Measurements from ENCODE around the gene DCAF16. TPM values are rescaled to one million over a fixed set of nuclear protein-coding genes. Genes with fewer than 3 reads are reported as not detected.

The DCAF16 gene
- total and polyA plus RNA-seq, 2 donors, result 16.3 to 46.7 TPM

- no peak for DNase-seq (ENCODE audit: extremely low spot score)
- peak overlapping the region; percentile 89 for H3K4me3 ChIP-seq (ENCODE audit: low read depth, low read length)
- no peaks in the 10 kb centered on the region for H3K4me1 ChIP-seq (ENCODE audit: insufficient read depth)
- peak overlapping the region; percentile 84 for H3K27ac ChIP-seq (ENCODE audit: low read depth)
- H3K36me3 ChIP-seq (ENCODE audit: insufficient read depth), result no peaks in the 10 kb centered on the region
- 2% methylated on average over 7 of the region's 7 CpGs for WGBS
Measured at GRCh38 chr4:17809667-17810066, 890 bp downstream of the DCAF16 start.

- Histone ChIP-seq H3K4me1 (ENCODE audit: insufficient read depth) (no peaks in the 10 kb centered on the region), H3K27ac (ENCODE audit: low read depth) (no peak overlapping the region), H3K4me3 (ENCODE audit: low read depth, low read length) (peak overlapping the region; percentile 18), H3K36me3 (ENCODE audit: insufficient read depth) (no peaks in the 10 kb centered on the region)
- 23% methylated on average over 6 of the region's 6 CpGs for WGBS
- no peak for DNase-seq (ENCODE audit: extremely low spot score)
Measured at GRCh38 chr4:17807446-17807845, 3.1 kb downstream of the DCAF16 start.

GRCh38 chr4:17805580-17806155, 4.9 kb downstream of the DCAF16 start:
- Histone ChIP-seq H3K4me1 (ENCODE audit: insufficient read depth) (no peaks in the 10 kb centered on the region), H3K36me3 (ENCODE audit: insufficient read depth) (no peaks in the 10 kb centered on the region), H3K27ac (ENCODE audit: low read depth) (no peak overlapping the region), H3K4me3 (ENCODE audit: low read depth, low read length) (no peak overlapping the region)
- WGBS, result 86% methylated on average over 3 of the region's 3 CpGs
- no peak for DNase-seq (ENCODE audit: extremely low spot score)

- H3K27ac ChIP-seq (ENCODE audit: low read depth), result no peak overlapping the region
- no peak for DNase-seq (ENCODE audit: extremely low spot score)
- no peaks in the 10 kb centered on the region for H3K4me1 ChIP-seq (ENCODE audit: insufficient read depth)
- no peak overlapping the region for H3K4me3 ChIP-seq (ENCODE audit: low read depth, low read length)
- no peaks in the 10 kb centered on the region for H3K36me3 ChIP-seq (ENCODE audit: insufficient read depth)
- WGBS, result 76% methylated on average over 1 of the region's 1 CpG
Measured at GRCh38 chr4:17797808-17798207, 12.7 kb downstream of the DCAF16 start.

GRCh38 chr4:17794730-17795129, 15.8 kb downstream of the DCAF16 start:
- Histone ChIP-seq H3K4me3 (ENCODE audit: low read depth, low read length) (no peak overlapping the region), H3K36me3 (ENCODE audit: insufficient read depth) (no peaks in the 10 kb centered on the region), H3K27ac (ENCODE audit: low read depth) (no peak overlapping the region), H3K4me1 (ENCODE audit: insufficient read depth) (no peaks in the 10 kb centered on the region)
- 53% methylated on average over 1 of the region's 1 CpG for WGBS
- no peak for DNase-seq (ENCODE audit: extremely low spot score)

- H3K4me3 ChIP-seq (ENCODE audit: low read depth, low read length), result no peak overlapping the region
- H3K4me1 ChIP-seq (ENCODE audit: insufficient read depth), result no peaks in the 10 kb centered on the region
- DNase-seq (ENCODE audit: extremely low spot score), result no peak
- H3K36me3 ChIP-seq (ENCODE audit: insufficient read depth), result no peaks in the 10 kb centered on the region
- no peak overlapping the region for H3K27ac ChIP-seq (ENCODE audit: low read depth)
Measured at GRCh38 chr4:17788956-17789355, 21.6 kb downstream of the DCAF16 start.

GRCh38 chr4:17787315-17787714, 23.2 kb downstream of the DCAF16 start:
- DNase-seq (ENCODE audit: extremely low spot score), result no peak
- Histone ChIP-seq H3K4me1 (ENCODE audit: insufficient read depth) (no peaks in the 10 kb centered on the region), H3K27ac (ENCODE audit: low read depth) (no peak overlapping the region), H3K4me3 (ENCODE audit: low read depth, low read length) (no peak overlapping the region), H3K36me3 (ENCODE audit: insufficient read depth) (no peaks in the 10 kb centered on the region)
- 82% methylated on average over 5 of the region's 5 CpGs for WGBS

- H3K36me3 ChIP-seq (ENCODE audit: insufficient read depth), result no peaks in the 10 kb centered on the region
- no peaks in the 10 kb centered on the region for H3K4me1 ChIP-seq (ENCODE audit: insufficient read depth)
- 64% methylated on average over 5 of the region's 5 CpGs for WGBS
- no peak overlapping the region for H3K4me3 ChIP-seq (ENCODE audit: low read depth, low read length)
- DNase-seq (ENCODE audit: extremely low spot score), result no peak
- no peak overlapping the region for H3K27ac ChIP-seq (ENCODE audit: low read depth)
Measured at GRCh38 chr4:17786567-17786966, 24.0 kb downstream of the DCAF16 start.

- DNase-seq (ENCODE audit: extremely low spot score), result no peak
- Histone ChIP-seq H3K4me1 (ENCODE audit: insufficient read depth) (peaks cover 3% of the 10 kb centered on the region), H3K4me3 (ENCODE audit: low read depth, low read length) (no peak overlapping the region), H3K27ac (ENCODE audit: low read depth) (no peak overlapping the region), H3K36me3 (ENCODE audit: insufficient read depth) (no peaks in the 10 kb centered on the region)
- WGBS, result 71% methylated on average over 5 of the region's 5 CpGs
Measured at GRCh38 chr4:17785858-17786257, 24.7 kb downstream of the DCAF16 start.

GRCh38 chr4:17781300-17782287, 29.0 kb downstream of the DCAF16 start, which contains the start of gene FAM184B:
Gene FAM184B (minus strand): TSS chr4:17781621. CDS start chr4:17781299, 322 bp downstream.
- H3K4me3 ChIP-seq (ENCODE audit: low read depth, low read length), result peak within 1 kb of the TSS; percentile 30
- peaks cover 3% of the 10 kb centered on the region for H3K4me1 ChIP-seq (ENCODE audit: insufficient read depth)
- WGBS, result 2% methylated on average over 82 of the region's 82 CpGs
- H3K27ac ChIP-seq (ENCODE audit: low read depth), result no peak within 1 kb of the TSS
- no peak for DNase-seq (ENCODE audit: extremely low spot score)
- no peaks in the 10 kb centered on the region for H3K36me3 ChIP-seq (ENCODE audit: insufficient read depth)

GRCh38 chr4:17780501-17781299, 29.9 kb downstream of the DCAF16 start:
- DNase-seq (ENCODE audit: extremely low spot score), result no peak
- Histone ChIP-seq H3K27ac (ENCODE audit: low read depth) (no peak overlapping the region), H3K36me3 (ENCODE audit: insufficient read depth) (no peaks in the 10 kb centered on the region), H3K4me3 (ENCODE audit: low read depth, low read length) (peak overlapping the region; percentile 30), H3K4me1 (ENCODE audit: insufficient read depth) (peaks cover 3% of the 10 kb centered on the region)
- 7% methylated on average over 31 of the region's 31 CpGs for WGBS

- no peak for DNase-seq (ENCODE audit: extremely low spot score)
- Histone ChIP-seq H3K4me3 (ENCODE audit: low read depth, low read length) (no peak overlapping the region), H3K27ac (ENCODE audit: low read depth) (no peak overlapping the region), H3K4me1 (ENCODE audit: insufficient read depth) (peaks cover 3% of the 10 kb centered on the region), H3K36me3 (ENCODE audit: insufficient read depth) (no peaks in the 10 kb centered on the region)
- 80% methylated on average over 3 of the region's 3 CpGs for WGBS
Measured at GRCh38 chr4:17778431-17778830, 32.1 kb downstream of the DCAF16 start.

GRCh38 chr4:17773135-17773698, 37.3 kb downstream of the DCAF16 start:
- H3K4me1 ChIP-seq (ENCODE audit: insufficient read depth), result no peaks in the 10 kb centered on the region
- H3K27ac ChIP-seq (ENCODE audit: low read depth), result no peak overlapping the region
- 84% methylated on average over 10 of the region's 10 CpGs for WGBS
- no peaks in the 10 kb centered on the region for H3K36me3 ChIP-seq (ENCODE audit: insufficient read depth)
- DNase-seq (ENCODE audit: extremely low spot score), result no peak
- no peak overlapping the region for H3K4me3 ChIP-seq (ENCODE audit: low read depth, low read length)

All from urinary bladder (tissue), 4 donors.